Stimulated activated CD4-positive, alpha-beta T cell treated with anti-CD3 and anti-CD28 coated beads, TNF-alpha, amount 100 ng/mL, for 4 hours (primary cell): ENCODE measurements around the gene SYF2.
A peak's percentile ranks its signal among the peaks of the same experiment; 100 is the strongest.
"Not testable (repeated sequence)": the region's sequence is repeated elsewhere in the genome, so short reads cannot be mapped to it uniquely, and the experiment has no call there.

Source experiments
- DNase-seq, 3 experiments: peaks; one replicate each; pipeline ENCODE4 v3.0.0-alpha.2; 2020; ENCODE audit warnings: low read depth in 3 of 3

The SYF2 gene

GRCh38 chr1:25246600-25247023 lies 14.3 kb upstream of the SYF2 start:
- no peak for DNase-seq

DNA sequence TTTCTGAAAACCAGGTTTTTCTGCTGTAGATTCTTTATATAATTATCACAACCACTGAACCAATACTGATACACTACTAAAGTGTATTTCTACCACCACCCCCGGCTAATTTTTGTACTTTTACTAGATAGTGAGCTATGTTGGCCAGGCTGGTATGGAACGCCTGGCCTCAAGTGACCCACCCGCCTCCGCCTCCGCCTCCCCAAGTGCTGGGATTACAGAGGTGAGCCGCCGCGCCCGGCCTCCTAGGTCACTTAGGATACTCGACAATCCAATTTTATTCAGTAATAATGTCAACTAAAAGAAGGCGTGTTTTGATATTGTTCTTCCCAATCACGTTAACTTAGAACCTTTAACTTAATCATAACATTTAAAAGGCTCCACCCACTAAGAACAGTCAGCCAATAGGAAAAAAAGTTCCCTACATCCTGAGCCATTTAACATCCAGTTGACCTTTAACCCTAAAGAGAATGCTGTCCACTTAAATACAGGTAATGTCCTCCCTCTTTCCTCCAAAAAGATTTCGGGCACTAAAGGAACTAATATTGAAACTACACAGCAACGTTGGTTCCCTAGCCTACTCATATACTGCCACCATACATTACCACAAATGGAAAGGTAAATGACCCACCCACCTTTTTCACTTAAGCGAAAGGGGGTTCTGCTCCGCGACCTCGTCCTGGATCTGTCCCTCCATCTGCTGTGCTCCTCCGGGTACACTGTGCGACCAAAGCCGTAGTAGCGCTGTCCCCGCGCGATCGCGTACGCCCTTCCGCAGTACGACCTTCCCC lies 13.7 kb upstream of the SYF2 start:
- DNase-seq = no peak

GRCh38 chr1:25245393-25245792 lies 13.1 kb upstream of the SYF2 start:
- DNase-seq = no peak

DNA sequence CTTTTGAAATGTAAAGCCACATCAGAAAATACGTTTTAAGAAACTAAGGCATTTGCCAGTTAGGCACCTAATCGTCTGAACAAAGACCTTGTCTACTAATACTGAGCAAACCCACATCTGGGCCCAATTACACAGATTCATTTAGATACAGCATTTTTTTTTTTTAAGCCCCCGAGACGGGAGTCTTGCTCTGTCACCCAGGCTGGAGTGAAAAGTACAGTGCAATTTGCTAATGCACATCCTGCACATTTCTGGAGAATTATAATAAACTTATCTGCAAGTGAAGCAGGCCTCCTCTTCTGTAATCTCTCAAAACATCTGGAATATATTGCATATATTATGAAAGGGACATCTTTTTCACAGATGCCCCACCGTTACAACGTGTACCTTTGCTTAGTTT lies 11.6 kb upstream of the SYF2 start:
- DNase-seq = no peak

DNA sequence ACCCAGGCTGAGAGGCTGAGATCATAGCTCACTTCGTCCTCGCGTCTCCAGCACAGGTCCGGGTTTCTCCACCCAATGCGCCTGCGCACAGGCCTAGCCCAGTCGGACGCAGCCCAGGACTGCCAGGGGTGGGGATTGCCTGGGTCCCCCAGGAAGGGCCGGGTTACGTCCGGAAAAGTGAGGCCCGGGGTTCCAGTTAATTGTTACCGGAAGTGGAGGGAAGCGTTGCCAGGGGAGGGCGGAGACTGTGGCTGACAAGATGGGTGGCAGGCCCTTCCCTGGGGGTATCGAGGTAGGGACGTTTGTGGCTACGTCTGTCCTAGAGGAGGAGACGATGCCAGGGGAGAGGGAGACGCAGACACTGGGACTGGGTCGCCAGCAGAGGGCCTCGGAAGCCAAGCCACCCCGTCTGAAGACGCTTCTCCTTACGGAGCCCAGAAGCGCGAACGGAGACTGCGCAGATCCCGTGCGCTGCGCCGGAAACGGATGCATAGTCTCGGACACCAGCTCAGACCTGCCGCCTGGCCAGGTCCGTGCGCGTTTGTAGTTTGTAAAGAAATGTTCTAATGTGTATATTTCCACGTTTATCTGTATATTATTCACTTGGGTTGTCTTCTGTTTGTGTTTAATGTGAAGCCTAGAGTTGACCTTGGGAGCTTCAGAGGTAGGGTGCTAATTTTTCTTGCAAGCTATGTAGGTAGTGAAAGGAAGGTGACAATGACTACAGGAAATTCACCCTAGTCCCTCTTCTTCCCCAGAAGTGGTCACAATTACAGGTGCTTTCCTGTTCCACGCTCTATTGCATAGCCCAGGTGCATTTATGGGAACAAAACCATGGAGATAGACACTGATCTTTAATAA lies 7.6 kb upstream of the SYF2 start:
- peak; percentile 57 to 77 (median 71) for DNase-seq

DNA sequence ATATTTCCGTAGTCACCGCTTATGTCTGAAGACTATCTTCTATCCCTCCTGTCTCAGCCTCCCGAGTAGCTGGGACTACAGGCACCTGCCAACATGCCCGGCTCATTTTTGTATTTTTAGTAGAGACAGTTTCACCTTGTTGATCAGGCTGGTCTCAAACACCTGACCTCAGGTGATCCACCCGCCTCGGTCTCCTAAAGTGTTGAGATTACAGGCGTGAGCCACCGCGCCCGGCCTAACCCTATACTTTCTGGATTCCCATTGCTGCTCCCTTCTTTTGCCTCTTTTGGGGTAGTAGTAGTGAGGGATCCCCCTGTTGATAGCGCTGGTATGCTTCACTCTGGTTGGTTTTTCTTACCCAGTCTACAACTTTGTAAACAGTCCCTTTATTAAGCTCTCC lies 5.7 kb upstream of the SYF2 start:
- DNase-seq = no peak

- not testable (repeated sequence) for DNase-seq
These were observed 4.0 kb upstream of the SYF2 start for GRCh38 chr1:25236261-25236660.

- DNase-seq = not testable (repeated sequence)
These were observed 3.1 kb upstream of the SYF2 start for GRCh38 chr1:25235411-25235810.

DNA sequence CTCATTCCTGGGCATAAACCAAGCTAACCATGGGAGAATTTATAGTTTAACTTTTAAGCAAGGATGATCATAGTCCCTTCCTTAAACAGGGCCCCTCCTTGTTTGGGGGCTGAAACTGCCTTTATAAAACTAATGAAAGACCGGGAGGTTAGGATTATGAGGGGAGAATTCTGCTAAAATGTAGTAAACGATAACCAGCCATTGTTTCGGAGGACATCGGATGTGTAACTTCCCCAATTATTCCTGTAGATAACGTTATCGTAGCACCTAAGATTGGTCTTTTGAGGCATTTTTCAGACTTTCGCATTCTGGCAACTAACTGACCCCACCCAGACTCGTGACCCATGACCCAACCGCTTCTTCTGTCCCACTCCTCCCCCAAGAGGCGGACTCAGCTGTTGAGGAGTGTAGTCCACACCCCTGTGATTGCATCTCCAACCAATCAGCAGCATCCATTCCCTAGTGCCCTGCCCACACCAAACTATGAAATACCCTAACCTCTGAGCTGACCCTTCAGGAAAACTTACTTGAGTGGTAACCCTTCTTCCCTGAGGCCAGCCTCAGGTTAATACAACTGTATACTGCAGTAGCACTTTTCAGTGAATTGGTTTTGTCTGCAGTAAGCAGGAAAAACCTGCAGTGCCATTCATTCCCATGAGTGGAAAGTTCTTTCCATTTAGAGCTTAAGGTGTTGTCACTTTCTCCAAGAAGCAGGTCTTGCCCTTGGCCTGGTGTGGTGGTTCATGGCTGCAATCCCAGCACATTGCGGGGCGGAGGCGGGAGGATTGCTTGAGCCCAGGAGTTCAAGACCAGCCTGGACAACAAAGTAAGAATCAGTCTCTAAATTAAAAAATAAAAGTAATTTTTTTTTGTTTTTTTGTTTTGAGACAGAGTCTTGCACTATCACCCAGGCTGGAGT lies 823 bp upstream of the SYF2 start:
- no peak for DNase-seq

- no peak for DNase-seq
These were observed 8.8 kb downstream of the SYF2 start for GRCh38 chr1:25223471-25223870.

DNA sequence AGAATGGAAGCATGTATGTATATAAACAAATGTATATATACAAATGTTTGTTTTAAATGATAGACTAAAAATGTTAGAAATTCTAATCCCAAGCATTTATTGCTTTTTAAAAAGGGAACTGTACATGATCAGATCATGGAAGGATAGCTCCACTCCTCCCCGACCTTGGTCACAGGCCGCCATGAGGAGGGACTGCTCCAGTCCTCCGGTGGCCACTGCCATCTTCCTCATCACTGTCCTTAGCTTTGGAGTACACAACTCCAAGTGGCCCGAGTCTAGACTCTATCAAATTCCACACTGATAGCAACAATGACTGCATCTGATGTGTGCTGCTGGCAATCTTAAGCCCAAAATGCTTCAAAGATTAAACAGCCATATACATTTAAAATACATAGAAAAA lies 9.7 kb downstream of the SYF2 start:
- DNase-seq = no peak

DNA sequence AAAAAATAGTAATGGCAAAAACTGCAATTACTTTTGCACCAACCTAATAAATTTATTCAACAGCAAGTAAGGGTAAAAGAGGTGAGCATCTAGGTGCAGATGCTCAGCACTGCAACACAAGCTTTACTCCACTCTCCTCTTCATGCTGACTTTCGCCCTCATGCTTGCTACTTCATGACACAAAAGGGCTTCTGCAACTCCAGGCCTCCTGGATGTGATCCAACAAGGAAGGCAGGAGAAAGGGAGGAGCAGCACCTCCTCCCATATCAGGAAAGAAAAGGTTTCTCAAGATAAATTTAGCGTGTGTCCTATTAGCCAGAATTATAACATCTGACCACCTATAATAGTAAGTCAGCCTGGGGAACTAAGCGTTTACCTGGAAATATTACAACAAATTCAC lies 11.6 kb downstream of the SYF2 start:
- DNase-seq = no peak

GRCh38 chr1:25219661-25220251 lies 12.5 kb downstream of the SYF2 start:
- DNase-seq = no peak

GRCh38 chr1:25217598-25218232 lies 14.6 kb downstream of the SYF2 start:
- DNase-seq = no peak

- no peak for DNase-seq
These were observed 15.3 kb downstream of the SYF2 start for GRCh38 chr1:25217015-25217414.

DNA sequence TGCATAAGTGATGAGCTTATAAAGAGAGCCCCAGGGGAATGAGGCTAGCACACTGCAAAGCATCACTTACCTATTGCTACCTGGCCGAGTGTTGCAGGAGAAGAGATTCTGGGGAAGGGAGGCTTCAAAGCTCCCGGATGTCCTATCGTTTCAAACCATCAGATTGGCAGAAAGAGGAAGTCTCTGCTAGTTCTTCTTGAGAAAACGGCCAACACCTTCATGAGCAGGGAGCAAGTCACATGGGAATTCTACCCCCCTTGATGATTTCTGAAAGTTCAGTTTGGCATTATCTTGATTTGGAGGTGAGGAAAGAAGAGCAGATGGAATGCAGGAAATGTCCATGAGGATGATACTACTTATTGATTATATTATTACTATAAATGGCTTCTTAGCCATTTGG lies 16.2 kb downstream of the SYF2 start:
- no peak for DNase-seq

DNA sequence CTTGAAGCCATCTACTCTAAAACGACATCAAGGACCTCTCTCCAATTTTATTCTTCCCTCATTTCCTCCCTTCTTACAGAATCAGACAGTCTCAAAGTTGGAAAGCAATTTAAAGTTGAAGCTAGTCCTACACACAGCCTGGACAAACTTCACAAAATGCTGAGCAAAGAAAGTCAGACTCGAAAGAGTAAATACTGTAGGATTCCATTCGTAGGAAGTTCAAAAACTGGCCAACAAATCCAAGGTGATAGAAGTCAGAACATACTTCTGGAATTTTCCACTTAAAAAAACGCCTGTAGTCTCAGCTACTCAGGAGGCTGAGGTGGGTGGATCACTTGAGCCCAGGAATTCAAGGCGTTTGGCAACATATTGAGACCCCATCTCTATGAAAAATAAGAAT lies 19.6 kb downstream of the SYF2 start:
- no peak for DNase-seq

GRCh38 chr1:25210728-25211127 lies 21.6 kb downstream of the SYF2 start:
- DNase-seq = no peak

DNA sequence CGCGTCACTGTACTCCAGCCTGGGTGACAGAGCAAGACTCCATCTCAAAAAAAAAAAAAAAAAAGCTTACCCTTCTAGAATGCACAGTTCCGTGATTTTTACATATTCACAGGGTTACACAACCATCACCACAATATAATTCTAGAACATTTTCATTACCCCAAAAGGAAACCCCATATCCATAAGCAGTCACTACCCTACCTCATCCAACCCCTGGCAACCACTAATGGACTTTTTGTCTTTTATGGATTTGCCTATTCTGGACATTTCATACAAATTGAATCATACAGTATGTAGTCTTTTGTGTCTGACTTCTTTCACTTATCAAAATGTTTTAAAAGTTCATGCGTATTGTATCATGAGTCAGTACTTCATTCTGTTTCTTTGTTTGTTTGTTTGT lies 22.8 kb downstream of the SYF2 start:
- no peak for DNase-seq

GRCh38 chr1:25208561-25209222 lies 23.6 kb downstream of the SYF2 start:
- DNase-seq = no peak

GRCh38 chr1:25208092-25208491 lies 24.2 kb downstream of the SYF2 start:
- no peak for DNase-seq
